Measurements from ENCODE around the gene CALN1.

The CALN1 gene

DNA sequence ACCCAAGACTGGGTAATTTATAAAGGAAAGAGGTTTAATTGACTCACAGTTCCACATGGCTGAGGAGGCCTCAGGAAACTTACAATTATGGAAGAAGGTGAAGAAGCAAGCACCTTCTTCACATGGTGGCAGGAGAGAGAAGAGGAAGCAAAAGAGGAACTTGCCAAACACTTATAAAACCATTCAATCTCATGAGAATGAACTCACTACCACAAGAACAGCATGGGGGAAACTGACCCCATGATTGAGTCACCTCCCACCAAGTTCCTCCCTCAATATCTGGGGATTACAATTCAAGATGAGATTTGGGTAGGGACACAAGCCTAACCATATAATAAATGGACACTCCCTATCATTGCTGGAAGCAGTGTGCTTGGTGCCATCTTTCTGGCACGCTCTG lies 506.3 kb downstream of the CALN1 start:
- Histone ChIP-seq H4K91ac (ENCODE audit: low read length) (no peak overlapping the region), H4K8ac (ENCODE audit: low read length) (no peak overlapping the region), H3K9me3 (ENCODE audit: control insufficient read depth, low read length) (peaks cover 6% of the 10 kb centered on the region), H3K36me3 (ENCODE audit: control insufficient read depth in 1 of 2, insufficient read depth in 2 of 2, low read depth in 1 of 2, low read length in 2 of 2) (no peaks in the 10 kb centered on the region), H2AK5ac (ENCODE audit: low read length, severe bottlenecking) (no peak overlapping the region), H2BK5ac (ENCODE audit: low read depth, low read length, poor library complexity, severe bottlenecking) (no peak overlapping the region), H2BK120ac (ENCODE audit: low read depth, low read length) (no peak overlapping the region), H2BK12ac (ENCODE audit: low read length in 2 of 2) (no peak overlapping the region), H2BK15ac (ENCODE audit: low read depth, poor library complexity, severe bottlenecking) (no peak overlapping the region), H3K4me1 (ENCODE audit: control insufficient read depth, insufficient read depth, low read depth, low read length) (no peaks in the 10 kb centered on the region), H3K27ac (ENCODE audit: low read length, poor library complexity, severe bottlenecking) (no peak overlapping the region), H3K4me2 (ENCODE audit: low read length, poor library complexity, severe bottlenecking) (no peak overlapping the region), H3K4ac (ENCODE audit: low read depth in 1 of 2, low read length in 2 of 2) (no peak overlapping the region), H2AFZ (ENCODE audit: low read depth, low read length) (no peak overlapping the region), H3K23ac (ENCODE audit: low read length in 2 of 2) (no peak overlapping the region), H3K18ac (ENCODE audit: low read depth in 1 of 2, low read length in 2 of 2) (no peak overlapping the region), H3K9ac (ENCODE audit: low read length) (no peak overlapping the region), H3K27me3 (ENCODE audit: control insufficient read depth in 1 of 2, insufficient read depth in 1 of 2, low read length in 2 of 2) (no peaks in the 10 kb centered on the region), H3K14ac (ENCODE audit: low read length in 2 of 2) (no peak overlapping the region), H3K4me3 (ENCODE audit: insufficient read depth in 1 of 2, low read depth in 1 of 2, low read length in 2 of 2) (no peak overlapping the region), H3K79me1 (replicated peaks; ENCODE audit: low read length, poor library complexity, severe bottlenecking) (no peaks in the 10 kb centered on the region)
- 50% methylated on average over 1 of the region's 1 CpG for WGBS
- DNase-seq: no peak

GRCh38 chr7:71904484-71904883 lies 507.7 kb downstream of the CALN1 start:
- Histone ChIP-seq H3K23ac (ENCODE audit: low read length in 2 of 2) (no peak overlapping the region), H2BK12ac (ENCODE audit: low read length in 2 of 2) (no peak overlapping the region), H3K27ac (ENCODE audit: low read length, poor library complexity, severe bottlenecking) (no peak overlapping the region), H2AK5ac (ENCODE audit: low read length, severe bottlenecking) (no peak overlapping the region), H3K9me3 (ENCODE audit: control insufficient read depth, low read length) (peaks cover 6% of the 10 kb centered on the region), H3K14ac (ENCODE audit: low read length in 2 of 2) (no peak overlapping the region), H3K4ac (ENCODE audit: low read depth in 1 of 2, low read length in 2 of 2) (no peak overlapping the region), H2BK5ac (ENCODE audit: low read depth, low read length, poor library complexity, severe bottlenecking) (no peak overlapping the region), H2BK120ac (ENCODE audit: low read depth, low read length) (no peak overlapping the region), H2AFZ (ENCODE audit: low read depth, low read length) (no peak overlapping the region), H3K36me3 (ENCODE audit: control insufficient read depth in 1 of 2, insufficient read depth in 2 of 2, low read depth in 1 of 2, low read length in 2 of 2) (no peaks in the 10 kb centered on the region), H3K4me1 (ENCODE audit: control insufficient read depth, insufficient read depth, low read depth, low read length) (no peaks in the 10 kb centered on the region), H3K79me1 (replicated peaks; ENCODE audit: low read length, poor library complexity, severe bottlenecking) (no peaks in the 10 kb centered on the region), H3K4me3 (ENCODE audit: insufficient read depth in 1 of 2, low read depth in 1 of 2, low read length in 2 of 2) (no peak overlapping the region), H3K18ac (ENCODE audit: low read depth in 1 of 2, low read length in 2 of 2) (no peak overlapping the region), H3K9ac (ENCODE audit: low read length) (no peak overlapping the region), H3K27me3 (ENCODE audit: control insufficient read depth in 1 of 2, insufficient read depth in 1 of 2, low read length in 2 of 2) (no peaks in the 10 kb centered on the region), H4K91ac (ENCODE audit: low read length) (no peak overlapping the region), H4K8ac (ENCODE audit: low read length) (no peak overlapping the region), H2BK15ac (ENCODE audit: low read depth, poor library complexity, severe bottlenecking) (no peak overlapping the region), H3K4me2 (ENCODE audit: low read length, poor library complexity, severe bottlenecking) (no peak overlapping the region)
- DNase-seq: no peak
- 100% methylated on average over 2 of the region's 4 CpGs for WGBS

DNA sequence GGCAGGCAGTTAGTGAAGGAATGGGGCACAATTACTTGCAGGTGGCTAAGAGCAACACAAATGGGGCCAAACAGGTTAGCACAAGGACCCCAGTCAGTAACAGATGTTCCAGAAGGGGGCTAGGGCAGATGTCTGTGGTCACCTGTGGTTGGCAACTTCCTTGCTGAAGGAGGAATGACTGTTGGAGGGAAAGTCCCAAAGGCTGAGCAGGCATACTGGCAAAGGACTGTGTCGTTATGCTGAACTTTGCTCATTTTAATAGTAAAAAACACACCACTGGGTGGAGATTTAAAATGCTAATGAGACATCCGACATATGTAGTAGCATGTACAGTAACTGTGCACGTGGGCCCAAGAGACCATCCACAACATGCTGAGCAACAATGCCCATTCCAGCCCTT lies 511.6 kb downstream of the CALN1 start:
- Histone ChIP-seq H2BK5ac (ENCODE audit: low read depth, low read length, poor library complexity, severe bottlenecking) (no peak overlapping the region), H4K91ac (ENCODE audit: low read length) (no peak overlapping the region), H3K23ac (ENCODE audit: low read length in 2 of 2) (no peak overlapping the region), H3K4me1 (ENCODE audit: control insufficient read depth, insufficient read depth, low read depth, low read length) (no peaks in the 10 kb centered on the region), H2AFZ (ENCODE audit: low read depth, low read length) (no peak overlapping the region), H3K4me3 (ENCODE audit: insufficient read depth in 1 of 2, low read depth in 1 of 2, low read length in 2 of 2) (no peak overlapping the region), H3K14ac (ENCODE audit: low read length in 2 of 2) (no peak overlapping the region), H3K9me3 (ENCODE audit: control insufficient read depth, low read length) (peaks cover 6% of the 10 kb centered on the region), H3K27me3 (ENCODE audit: control insufficient read depth in 1 of 2, insufficient read depth in 1 of 2, low read length in 2 of 2) (no peaks in the 10 kb centered on the region), H3K4ac (ENCODE audit: low read depth in 1 of 2, low read length in 2 of 2) (no peak overlapping the region), H2BK12ac (ENCODE audit: low read length in 2 of 2) (no peak overlapping the region), H3K79me1 (replicated peaks; ENCODE audit: low read length, poor library complexity, severe bottlenecking) (no peaks in the 10 kb centered on the region), H4K8ac (ENCODE audit: low read length) (no peak overlapping the region), H3K27ac (ENCODE audit: low read length, poor library complexity, severe bottlenecking) (no peak overlapping the region), H2BK120ac (ENCODE audit: low read depth, low read length) (no peak overlapping the region), H3K9ac (ENCODE audit: low read length) (no peak overlapping the region), H2AK5ac (ENCODE audit: low read length, severe bottlenecking) (no peak overlapping the region), H3K18ac (ENCODE audit: low read depth in 1 of 2, low read length in 2 of 2) (no peak overlapping the region), H3K36me3 (ENCODE audit: control insufficient read depth in 1 of 2, insufficient read depth in 2 of 2, low read depth in 1 of 2, low read length in 2 of 2) (no peaks in the 10 kb centered on the region), H3K4me2 (ENCODE audit: low read length, poor library complexity, severe bottlenecking) (no peak overlapping the region), H2BK15ac (ENCODE audit: low read depth, poor library complexity, severe bottlenecking) (no peak overlapping the region)
- no peak for DNase-seq
- 57% methylated on average over 3 of the region's 3 CpGs for WGBS

DNA sequence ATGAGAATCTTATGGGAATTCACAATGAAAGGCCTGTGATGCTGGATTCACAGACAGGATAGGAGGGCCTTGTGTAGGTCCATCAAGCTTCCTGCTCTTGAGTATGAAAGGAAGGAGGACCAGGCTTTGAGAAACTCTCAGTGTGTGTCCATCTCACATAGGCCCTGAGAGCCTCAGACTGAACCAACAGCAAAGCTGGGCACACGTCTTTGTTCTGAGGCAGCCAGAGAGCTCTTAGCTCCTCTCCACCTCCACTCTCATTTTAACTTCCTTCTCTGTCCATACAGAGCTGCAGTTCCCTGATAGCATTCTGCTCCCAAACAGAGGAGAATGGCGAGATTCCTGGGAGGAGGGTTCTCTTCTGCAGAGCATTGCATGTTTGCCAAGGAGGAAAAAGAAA lies 515.6 kb downstream of the CALN1 start:
- Histone ChIP-seq H2BK5ac (ENCODE audit: low read depth, low read length, poor library complexity, severe bottlenecking) (no peak overlapping the region), H3K4me3 (ENCODE audit: insufficient read depth in 1 of 2, low read depth in 1 of 2, low read length in 2 of 2) (no peak overlapping the region), H3K36me3 (ENCODE audit: control insufficient read depth in 1 of 2, insufficient read depth in 2 of 2, low read depth in 1 of 2, low read length in 2 of 2) (no peaks in the 10 kb centered on the region), H2BK120ac (ENCODE audit: low read depth, low read length) (no peak overlapping the region), H2BK12ac (ENCODE audit: low read length in 2 of 2) (no peak overlapping the region), H3K14ac (ENCODE audit: low read length in 2 of 2) (no peak overlapping the region), H3K4me1 (ENCODE audit: control insufficient read depth, insufficient read depth, low read depth, low read length) (no peaks in the 10 kb centered on the region), H4K91ac (ENCODE audit: low read length) (no peak overlapping the region), H3K27ac (ENCODE audit: low read length, poor library complexity, severe bottlenecking) (no peak overlapping the region), H3K9ac (ENCODE audit: low read length) (no peak overlapping the region), H3K4ac (ENCODE audit: low read depth in 1 of 2, low read length in 2 of 2) (no peak overlapping the region), H3K4me2 (ENCODE audit: low read length, poor library complexity, severe bottlenecking) (no peak overlapping the region), H3K18ac (ENCODE audit: low read depth in 1 of 2, low read length in 2 of 2) (no peak overlapping the region), H4K8ac (ENCODE audit: low read length) (no peak overlapping the region), H3K79me1 (replicated peaks; ENCODE audit: low read length, poor library complexity, severe bottlenecking) (no peaks in the 10 kb centered on the region), H3K27me3 (ENCODE audit: control insufficient read depth in 1 of 2, insufficient read depth in 1 of 2, low read length in 2 of 2) (no peaks in the 10 kb centered on the region), H3K23ac (ENCODE audit: low read length in 2 of 2) (no peak overlapping the region), H2AFZ (ENCODE audit: low read depth, low read length) (no peak overlapping the region), H2BK15ac (ENCODE audit: low read depth, poor library complexity, severe bottlenecking) (no peak overlapping the region), H3K9me3 (ENCODE audit: control insufficient read depth, low read length) (no peaks in the 10 kb centered on the region), H2AK5ac (ENCODE audit: low read length, severe bottlenecking) (no peak overlapping the region)
- WGBS: 56% methylated on average over 1 of the region's 2 CpGs
- no peak for DNase-seq
